Activated T-cell treated with anti-CD3 and anti-CD28 coated beads, Interleukin-2, amount 50 U/mL, for 24 hours (primary cell): ENCODE results near the gene TIGD6.
A peak's percentile ranks its signal among the peaks of the same experiment; 100 is the strongest.

Experiments
- DNase-seq: peaks from one replicate; pipeline ENCODE4 v3.0.0-alpha.2; 2020
- H3K27ac Mint-ChIP-seq: 2 replicates; pipeline ENCODE4 v1.8.0; 2020; ENCODE audit warnings: mild to moderate bottlenecking, mixed read lengths
- H3K27me3 Mint-ChIP-seq: 2 replicates; pipeline ENCODE4 v1.8.0; 2020; ENCODE audit warnings: mixed read lengths
- H3K36me3 Mint-ChIP-seq: 2 replicates; pipeline ENCODE4 v1.8.0; 2020; ENCODE audit warnings: low read depth, mixed read lengths
- H3K4me1 Mint-ChIP-seq: 2 replicates; pipeline ENCODE4 v1.8.0; 2020; ENCODE audit warnings: low read depth, mixed read lengths
- H3K4me3 Mint-ChIP-seq: 2 replicates; pipeline ENCODE4 v1.8.0; 2020; ENCODE audit warnings: mild to moderate bottlenecking, moderate library complexity, mixed read lengths
- H3K9me3 Mint-ChIP-seq: 2 replicates; pipeline ENCODE4 v1.8.0; 2020; ENCODE audit warnings: mixed read lengths

Gene TIGD6

GRCh38 chr5:149975409-149975808 lies 25.0 kb downstream of the TIGD6 start:
- H3K4me1 Mint-ChIP-seq, result peaks cover 8% of the 10 kb centered on the region
- no peak overlapping the region for H3K27ac Mint-ChIP-seq
- no peaks in the 10 kb centered on the region for H3K9me3 Mint-ChIP-seq
- peaks cover 35% of the 10 kb centered on the region for H3K36me3 Mint-ChIP-seq
- H3K27me3 Mint-ChIP-seq, result no peaks in the 10 kb centered on the region
- DNase-seq, result no peak
- no peak overlapping the region for H3K4me3 Mint-ChIP-seq

- Mint-ChIP-seq H3K4me3 (no peak overlapping the region), H3K4me1 (peaks cover 10% of the 10 kb centered on the region)
Measured at GRCh38 chr5:149969181-149969930, 31.1 kb downstream of the TIGD6 start.

GRCh38 chr5:149966946-149967345 lies 33.5 kb downstream of the TIGD6 start:
- no peak overlapping the region for H3K27ac Mint-ChIP-seq

More at GRCh38 chr5:149969181-149969930, 31.1 kb downstream of the TIGD6 start:
- Mint-ChIP-seq H3K27me3 (no peaks in the 10 kb centered on the region), H3K9me3 (no peaks in the 10 kb centered on the region), H3K27ac (no peak overlapping the region), H3K36me3 (peaks cover 2% of the 10 kb centered on the region)
- DNase-seq, result no peak

DNA sequence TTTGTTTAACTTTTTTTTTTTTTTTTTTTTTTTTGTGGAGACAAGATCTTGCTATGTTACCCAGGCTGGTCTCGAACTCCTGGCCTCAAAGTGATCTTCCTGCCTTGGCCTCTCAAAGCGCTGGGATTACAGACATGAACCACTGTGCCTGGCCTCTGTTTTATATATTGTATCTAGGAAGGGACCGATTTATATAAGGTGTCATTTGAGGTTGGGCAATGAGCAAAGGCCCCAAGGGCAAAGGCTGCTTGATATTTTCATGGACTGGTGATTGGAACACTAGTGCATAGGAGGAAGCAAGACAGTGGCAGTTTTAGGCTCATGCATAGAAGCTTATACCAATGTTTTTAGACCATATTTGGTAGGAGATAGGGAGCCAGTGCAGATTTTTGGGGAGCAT lies 36.7 kb downstream of the TIGD6 start:
- H3K4me3 Mint-ChIP-seq, result no peak overlapping the region
- peaks cover 15% of the 10 kb centered on the region for H3K36me3 Mint-ChIP-seq
- peaks cover 40% of the 10 kb centered on the region for H3K4me1 Mint-ChIP-seq
- no peak for DNase-seq
- no peaks in the 10 kb centered on the region for H3K9me3 Mint-ChIP-seq
- H3K27ac Mint-ChIP-seq, result no peak overlapping the region
- H3K27me3 Mint-ChIP-seq, result no peaks in the 10 kb centered on the region

More at GRCh38 chr5:149966946-149967345, 33.5 kb downstream of the TIGD6 start:
- no peak for DNase-seq
- H3K36me3 Mint-ChIP-seq, result peaks cover 5% of the 10 kb centered on the region
- H3K4me1 Mint-ChIP-seq, result peaks cover 18% of the 10 kb centered on the region
- H3K9me3 Mint-ChIP-seq, result no peaks in the 10 kb centered on the region
- no peak overlapping the region for H3K4me3 Mint-ChIP-seq
- H3K27me3 Mint-ChIP-seq, result no peaks in the 10 kb centered on the region

GRCh38 chr5:149962601-149963300 lies 37.7 kb downstream of the TIGD6 start:
- DNase-seq, result no peak
- Mint-ChIP-seq H3K4me1 (peaks cover 40% of the 10 kb centered on the region), H3K27me3 (no peaks in the 10 kb centered on the region), H3K4me3 (no peak overlapping the region), H3K36me3 (peaks cover 15% of the 10 kb centered on the region), H3K9me3 (no peaks in the 10 kb centered on the region), H3K27ac (no peak overlapping the region)

DNA sequence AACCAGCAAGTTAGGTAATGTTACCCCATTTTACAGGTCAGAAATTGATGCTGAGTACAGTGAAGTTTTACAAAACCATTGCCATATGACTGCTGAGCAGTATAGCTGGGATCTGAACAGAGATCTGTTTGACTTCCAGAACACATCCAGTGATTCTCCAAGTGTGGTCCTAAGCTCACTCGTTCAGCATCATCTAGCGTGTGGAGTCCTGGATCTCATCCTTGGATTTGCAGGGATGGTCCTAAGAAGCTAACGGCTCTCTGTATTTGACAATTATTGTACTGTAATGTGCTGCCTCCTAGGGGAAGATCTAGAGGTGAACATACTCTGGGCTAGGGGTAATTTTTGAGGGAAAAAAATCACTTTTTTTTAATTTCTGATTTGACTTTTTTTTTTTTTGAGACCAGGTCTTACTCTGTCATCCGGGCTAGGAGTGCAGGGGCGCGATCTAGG lies 38.5 kb downstream of the TIGD6 start:
- Mint-ChIP-seq H3K9me3 (no peaks in the 10 kb centered on the region), H3K4me1 (peaks cover 37% of the 10 kb centered on the region), H3K36me3 (peaks cover 15% of the 10 kb centered on the region), H3K27me3 (no peaks in the 10 kb centered on the region), H3K27ac (peak overlapping the region; percentile 73), H3K4me3 (peak overlapping the region; percentile 90)
- no peak for DNase-seq

DNA sequence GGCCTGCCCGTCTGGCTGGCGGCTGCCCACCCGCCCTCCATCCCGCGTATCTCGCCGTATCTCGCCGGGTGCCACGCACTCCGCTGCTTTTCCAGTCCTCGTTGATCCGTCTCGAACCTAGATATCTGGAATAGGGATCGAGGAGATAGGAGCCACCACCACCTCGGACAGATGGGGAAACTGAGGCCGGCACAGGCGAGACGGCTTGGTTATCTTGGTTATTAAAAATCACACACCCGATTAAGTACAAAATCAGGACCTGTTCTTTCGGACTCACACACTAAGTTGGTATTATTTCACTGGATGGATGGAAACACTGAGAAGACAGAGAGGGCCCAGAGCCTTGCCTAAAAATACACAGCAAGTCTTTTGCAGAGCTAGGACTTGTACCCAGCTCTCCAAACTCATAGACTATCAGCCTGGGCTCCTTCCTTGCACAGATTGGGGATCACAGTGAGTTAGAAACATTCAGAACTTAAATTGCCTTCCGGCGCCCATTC lies 39.2 kb downstream of the TIGD6 start:
- no peak for DNase-seq
- Mint-ChIP-seq H3K9me3 (no peaks in the 10 kb centered on the region), H3K36me3 (peaks cover 14% of the 10 kb centered on the region), H3K27me3 (no peaks in the 10 kb centered on the region), H3K27ac (peak overlapping the region; percentile 73), H3K4me1 (peaks cover 37% of the 10 kb centered on the region), H3K4me3 (peak overlapping the region; percentile 90)

DNA sequence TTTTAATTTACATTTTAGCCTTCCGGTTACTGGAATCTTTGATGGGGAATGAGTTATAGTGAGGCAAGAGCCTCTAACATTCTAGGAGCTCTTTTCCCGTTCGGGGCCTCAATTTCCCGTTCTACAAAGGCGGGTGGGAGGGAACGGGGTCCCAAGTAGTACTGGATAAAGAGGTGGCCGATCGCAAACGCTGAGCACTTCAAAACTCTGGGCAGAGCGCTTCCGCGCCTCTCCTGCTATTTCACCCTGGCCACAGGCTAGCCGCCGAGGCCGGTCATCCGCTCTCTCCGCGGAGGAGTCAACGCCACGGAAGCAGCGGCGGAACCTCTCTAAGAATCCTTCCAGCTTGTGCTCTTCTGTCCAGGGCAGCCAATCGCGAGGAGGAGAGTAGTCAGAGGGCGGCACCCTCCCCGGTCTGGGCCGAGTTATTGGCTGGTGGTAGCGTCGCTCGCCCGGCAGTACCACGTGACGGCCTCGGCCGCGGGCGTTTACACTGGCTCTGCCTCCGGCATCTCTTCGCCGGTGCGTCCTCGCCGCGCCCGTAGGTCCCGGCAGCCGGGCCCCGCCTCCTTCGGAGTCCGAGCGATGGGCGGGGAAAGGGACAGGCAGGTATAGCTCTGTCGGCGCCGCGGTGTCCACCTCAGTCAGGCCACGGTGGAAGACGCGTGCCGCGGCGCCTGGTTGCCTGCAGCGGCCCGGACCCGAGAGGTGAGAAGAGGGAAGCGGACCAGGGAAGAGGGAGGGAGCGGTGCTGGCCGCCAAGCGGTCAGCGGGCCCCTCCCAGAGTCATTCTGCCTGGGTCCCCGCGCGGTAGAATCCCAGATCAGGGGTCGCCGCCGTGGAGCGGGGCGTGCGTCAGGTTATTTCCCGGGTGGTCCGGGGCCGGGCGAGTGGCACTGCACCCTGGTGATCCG lies 39.9 kb downstream of the TIGD6 start, which contains the start of gene SLC26A2:
TSS of gene SLC26A2 (plus strand) at position 487 of the 914 bp plus-strand sequence. CDS start 16,895 bp downstream, outside the sequence.
- Mint-ChIP-seq H3K4me1 (peaks cover 36% of the 10 kb centered on the region), H3K27me3 (no peaks in the 10 kb centered on the region), H3K4me3 (peak within 1 kb of the TSS; percentile 90), H3K9me3 (no peaks in the 10 kb centered on the region), H3K27ac (peak within 1 kb of the TSS; percentile 100), H3K36me3 (peaks cover 13% of the 10 kb centered on the region)
- peak; percentile 93 for DNase-seq

DNA sequence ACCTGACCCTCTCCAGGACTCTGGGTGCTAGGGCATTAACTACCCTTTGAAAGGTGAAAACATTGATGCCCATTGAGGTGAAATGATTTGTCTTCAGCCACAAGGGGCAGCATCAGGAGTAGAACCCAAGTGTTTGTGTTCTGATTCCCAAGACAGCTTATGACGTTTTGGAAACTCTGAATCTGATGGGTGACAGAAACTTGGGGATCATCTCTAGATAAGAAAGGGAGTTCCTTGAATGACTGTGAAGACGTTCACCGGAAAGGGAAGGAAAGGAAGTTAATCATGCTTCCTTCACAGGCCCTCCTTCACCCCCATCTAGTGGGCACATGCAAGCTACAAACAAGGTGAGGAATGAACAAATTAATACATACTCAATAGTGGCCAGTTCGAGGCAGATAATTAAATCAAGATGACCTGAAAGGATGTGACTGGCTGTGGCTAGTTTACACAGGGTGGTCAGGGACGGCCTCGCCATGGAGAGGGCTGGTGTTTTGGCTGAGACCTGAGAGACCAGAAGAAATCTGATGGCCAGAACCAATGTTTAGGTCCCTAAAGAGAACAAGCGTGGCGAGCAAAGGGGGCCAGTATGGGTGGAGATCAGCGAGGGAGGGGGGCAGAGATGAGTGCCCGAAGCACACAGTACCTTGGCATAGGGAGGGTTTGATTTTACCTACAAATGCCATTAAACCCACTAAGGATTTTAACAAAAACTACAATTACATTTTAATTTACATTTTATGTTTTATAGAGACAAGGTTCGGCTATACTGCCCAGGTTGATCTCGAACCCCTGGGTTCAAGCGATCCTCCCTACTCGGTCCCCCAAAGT lies 40.8 kb downstream of the TIGD6 start:
- DNase-seq, result peak; percentile 68
- peaks cover 35% of the 10 kb centered on the region for H3K4me1 Mint-ChIP-seq
- no peaks in the 10 kb centered on the region for H3K27me3 Mint-ChIP-seq
- peaks cover 13% of the 10 kb centered on the region for H3K36me3 Mint-ChIP-seq
- H3K4me3 Mint-ChIP-seq, result peak overlapping the region; percentile 90
- peak overlapping the region; percentile 100 for H3K27ac Mint-ChIP-seq
- H3K9me3 Mint-ChIP-seq, result no peaks in the 10 kb centered on the region

GRCh38 chr5:149957855-149958254 lies 42.6 kb downstream of the TIGD6 start:
- peaks cover 10% of the 10 kb centered on the region for H3K36me3 Mint-ChIP-seq
- H3K27me3 Mint-ChIP-seq, result no peaks in the 10 kb centered on the region
- H3K27ac Mint-ChIP-seq, result no peak overlapping the region
- no peaks in the 10 kb centered on the region for H3K9me3 Mint-ChIP-seq
- H3K4me3 Mint-ChIP-seq, result no peak overlapping the region
- DNase-seq, result no peak
- H3K4me1 Mint-ChIP-seq, result peaks cover 33% of the 10 kb centered on the region

DNA sequence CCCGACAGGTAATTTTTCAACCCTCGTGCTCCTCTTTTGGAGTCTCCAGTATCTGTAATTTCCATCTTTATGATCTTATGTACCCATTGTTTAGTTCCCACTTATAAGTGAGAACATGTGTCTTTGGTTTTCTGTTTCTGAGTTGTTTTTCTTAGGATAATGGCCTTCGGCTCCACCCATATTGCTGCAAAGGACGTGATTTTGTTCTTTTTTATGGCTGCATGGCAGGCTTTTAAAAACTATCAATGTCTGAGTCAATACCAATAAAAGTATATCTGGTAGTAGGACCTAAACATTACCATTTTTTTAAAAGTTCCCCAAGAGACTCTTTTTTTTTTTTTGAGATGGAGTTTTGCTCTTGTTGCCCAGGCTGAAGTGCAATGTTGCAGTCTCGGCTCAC lies 43.8 kb downstream of the TIGD6 start:
- Mint-ChIP-seq H3K36me3 (peaks cover 10% of the 10 kb centered on the region), H3K4me1 (peaks cover 21% of the 10 kb centered on the region), H3K9me3 (no peaks in the 10 kb centered on the region), H3K27ac (no peak overlapping the region), H3K27me3 (no peaks in the 10 kb centered on the region), H3K4me3 (no peak overlapping the region)
- DNase-seq, result no peak

GRCh38 chr5:149954798-149955197 lies 45.7 kb downstream of the TIGD6 start:
- H3K4me3 Mint-ChIP-seq, result no peak overlapping the region
- no peak for DNase-seq
- H3K9me3 Mint-ChIP-seq, result no peaks in the 10 kb centered on the region
- peaks cover 3% of the 10 kb centered on the region for H3K36me3 Mint-ChIP-seq
- H3K27me3 Mint-ChIP-seq, result no peaks in the 10 kb centered on the region
- peaks cover 11% of the 10 kb centered on the region for H3K4me1 Mint-ChIP-seq
- H3K27ac Mint-ChIP-seq, result no peak overlapping the region

DNA sequence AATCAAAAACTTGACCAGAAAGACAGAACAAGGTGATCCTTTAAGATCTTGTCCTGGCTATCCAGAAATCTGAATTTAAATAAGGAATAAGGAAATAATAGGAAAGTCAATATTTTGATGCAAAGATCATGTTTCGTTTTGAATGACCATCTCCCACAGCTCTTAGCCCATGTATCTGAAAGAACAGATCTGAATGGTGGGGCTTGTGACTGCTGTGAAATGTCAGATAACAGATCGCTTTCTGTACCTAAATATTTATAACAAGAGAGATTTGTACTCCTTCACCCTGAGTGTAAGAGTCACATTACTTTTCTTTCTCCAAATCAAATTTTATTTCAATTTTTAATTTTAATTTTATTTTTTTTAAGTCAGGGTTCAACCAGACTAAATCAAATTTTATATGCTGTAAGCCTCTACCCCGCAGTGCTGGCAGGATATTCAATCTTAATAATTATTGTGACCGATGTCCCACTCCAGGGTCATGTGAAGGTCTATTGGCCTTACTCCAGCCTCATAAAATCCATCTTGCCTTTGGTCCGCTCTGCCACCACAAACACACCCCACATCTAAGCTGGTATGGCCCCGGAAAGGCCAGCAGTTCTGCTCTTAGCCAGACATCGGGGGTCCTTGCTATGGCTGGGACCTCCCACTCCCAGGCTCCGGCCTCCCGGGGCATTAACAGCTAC lies 46.9 kb downstream of the TIGD6 start:
- Mint-ChIP-seq H3K4me1 (no peaks in the 10 kb centered on the region), H3K27me3 (no peaks in the 10 kb centered on the region), H3K36me3 (no peaks in the 10 kb centered on the region), H3K27ac (no peak overlapping the region), H3K4me3 (no peak overlapping the region), H3K9me3 (no peaks in the 10 kb centered on the region)
- DNase-seq, result no peak
